Ascending aorta (tissue), 2 donors: ENCODE results near the gene EYA4. TPM values are rescaled to one million over a fixed set of nuclear protein-coding genes. Genes with fewer than 3 reads are reported as not detected.

Experiments used
- DNase-seq, 2 donors: peaks; one replicate each; pipeline ENCODE4 v3.0.0-alpha.2; 2019; ENCODE audit warnings: low spot score in 2 of 2
- H3K27ac ChIP-seq, 2 donors: fragments of 200-600 bp; sonication (generic); one replicate each; pipeline ENCODE4 v1.5.1; 2016 to 2017; ENCODE audit warnings: mild to moderate bottlenecking in 1 of 2
- H3K27me3 ChIP-seq: fragments of 200-600 bp; sonication (generic); one replicate; pipeline ENCODE4 v1.5.1; 2017
- H3K36me3 ChIP-seq, 2 donors: fragments of 200-600 bp; sonication (generic); one replicate each; pipeline ENCODE4 v1.5.1; 2016
- H3K4me1 ChIP-seq, 2 donors: fragments of 200-600 bp; sonication (generic); one replicate each; pipeline ENCODE4 v1.5.1; 2016 to 2017; ENCODE audit warnings: mild to moderate bottlenecking in 1 of 2
- H3K4me3 ChIP-seq, 2 donors: fragments of 200-600 bp; sonication (generic); one replicate each; pipeline ENCODE4 v1.5.1; 2016 to 2017; ENCODE audit warnings: mild to moderate bottlenecking in 1 of 2
- H3K9me3 ChIP-seq, 2 donors: fragments of 200-600 bp; sonication (generic); one replicate each; pipeline ENCODE4 v1.5.1; 2016
- CTCF ChIP-seq, 3 experiments: fragments of 200-600 bp in 2 of 3; fragments of 450-650 bp in 1 of 3; sonication (generic) in 2 of 3; IDR thresholded peaks; one replicate each; pipeline ENCODE4 v1.5.1; 2016 to 2019; ENCODE audit warnings: antibody characterized with exemption in 3 of 3, mild to moderate bottlenecking in 1 of 3, moderate library complexity in 1 of 3
- intact Hi-C: fragments of 100-400 bp; cut with DNase I; formaldehyde crosslinking; loops from one replicate; pipeline ENCODE4 v1.15.1; 2023
- total RNA-seq: library from RNA; depleted of rRNA; stranded (reverse); fragments of >200 nt; gene quantifications from one replicate; pipeline ENCODE4 v1.1.0, GENCODE V29; 2016

Gene EYA4
- total RNA-seq, 1 donor from 2014 or later = 6.2 TPM

DNA sequence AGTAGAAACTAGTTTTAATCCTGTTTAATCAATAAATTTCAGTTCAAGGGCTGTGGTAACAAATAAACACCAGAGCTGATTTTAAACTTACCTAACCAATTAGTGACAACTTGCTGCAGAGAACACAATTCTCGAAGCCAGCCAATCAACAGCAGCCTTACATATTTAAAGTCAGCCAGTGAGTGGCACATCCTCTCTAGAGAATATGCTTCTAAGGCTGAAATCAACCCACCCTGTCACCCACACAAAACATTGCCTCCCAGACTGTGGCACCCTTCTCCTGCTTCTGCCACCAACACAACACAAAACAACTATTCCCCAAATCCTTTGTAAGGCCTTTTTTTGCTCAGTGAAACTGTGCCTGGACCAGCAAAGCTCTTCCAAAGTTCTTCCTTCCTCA lies 306.0 kb downstream of the EYA4 start:
- H3K4me1 ChIP-seq = peaks cover 0 to 4% of the 10 kb centered on the region in 2 donors

DNA sequence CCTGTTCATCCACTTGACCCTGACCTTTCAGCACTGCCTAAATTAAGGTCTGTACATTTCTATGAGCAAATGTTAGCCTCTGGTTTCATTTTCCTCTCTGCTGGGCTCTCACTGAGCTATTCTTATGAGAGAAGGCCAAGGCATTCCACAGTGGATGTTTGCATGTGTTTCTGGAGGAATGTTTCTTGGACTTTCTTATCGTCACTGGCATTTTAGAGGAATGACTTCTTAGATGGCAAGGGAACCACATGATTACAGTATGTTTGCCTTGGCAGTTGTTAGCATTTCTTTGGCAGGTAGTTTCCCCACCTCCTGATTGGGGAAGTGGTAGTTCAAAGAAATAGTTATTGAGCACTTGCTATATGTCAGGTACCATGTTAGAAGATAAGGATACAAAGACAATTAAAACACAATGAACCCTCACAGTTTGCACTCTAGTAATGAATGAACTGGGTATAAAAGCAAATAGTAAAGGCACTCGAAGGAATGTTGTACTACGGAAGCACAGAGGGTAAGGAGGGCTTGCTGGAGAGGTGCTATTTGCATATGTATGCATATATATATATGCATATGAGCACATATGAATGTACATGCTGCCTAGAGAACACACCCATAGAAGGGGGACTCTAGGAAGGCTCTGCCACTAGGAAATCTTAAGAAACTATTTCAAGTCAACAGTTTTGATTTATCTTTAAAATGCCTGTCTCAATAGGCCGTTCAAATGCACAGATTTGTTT lies 307.4 kb downstream of the EYA4 start:
- Histone ChIP-seq H3K27ac (peak overlapping the region; percentile 29 to 57), H3K27me3 (no peaks in the 10 kb centered on the region), H3K9me3 (no peaks in the 10 kb centered on the region), H3K4me3 (no peak overlapping the region), H3K4me1 (peaks cover 0 to 4% of the 10 kb centered on the region in 2 donors), H3K36me3 (no peaks in the 10 kb centered on the region)
- intact Hi-C loops = no loop called here
- no peak for DNase-seq
- no peak for TF ChIP-seq CTCF (IDR thresholded peaks at IDR 0.05)

More for the DNA sequence above, 306.0 kb downstream of the EYA4 start:
- TF ChIP-seq CTCF (IDR thresholded peaks at IDR 0.05) = no peak
- intact Hi-C loops = no loop called here
- Histone ChIP-seq H3K27ac (no peak overlapping the region), H3K4me3 (no peak overlapping the region), H3K27me3 (no peaks in the 10 kb centered on the region), H3K9me3 (no peaks in the 10 kb centered on the region), H3K36me3 (no peaks in the 10 kb centered on the region)
- DNase-seq = no peak

- no peak for TF ChIP-seq CTCF (IDR thresholded peaks at IDR 0.05)
- no peak for DNase-seq
- Histone ChIP-seq H3K36me3 (no peaks in the 10 kb centered on the region), H3K4me3 (no peak overlapping the region), H3K27ac (no peak overlapping the region), H3K27me3 (no peaks in the 10 kb centered on the region), H3K9me3 (no peaks in the 10 kb centered on the region), H3K4me1 (peaks cover 0 to 4% of the 10 kb centered on the region in 2 donors)
- intact Hi-C loops = no loop called here
Observed at GRCh38 chr6:133549371-133549801, 308.2 kb downstream of the EYA4 start.

GRCh38 chr6:133550026-133550425 lies 308.9 kb downstream of the EYA4 start:
- TF ChIP-seq CTCF (IDR thresholded peaks at IDR 0.05) = no peak
- intact Hi-C loops = loop anchor here (5.0 kb wide), 1 partner anchor 588 kb away; no protein-coding TSS in a partner anchor
- DNase-seq = no peak
- peaks cover 0 to 4% of the 10 kb centered on the region in 2 donors for H3K4me1 ChIP-seq
- no peaks in the 10 kb centered on the region for H3K36me3 ChIP-seq
- H3K9me3 ChIP-seq = no peaks in the 10 kb centered on the region
- H3K4me3 ChIP-seq = no peak overlapping the region
- H3K27me3 ChIP-seq = no peaks in the 10 kb centered on the region
- no peak overlapping the region for H3K27ac ChIP-seq

DNA sequence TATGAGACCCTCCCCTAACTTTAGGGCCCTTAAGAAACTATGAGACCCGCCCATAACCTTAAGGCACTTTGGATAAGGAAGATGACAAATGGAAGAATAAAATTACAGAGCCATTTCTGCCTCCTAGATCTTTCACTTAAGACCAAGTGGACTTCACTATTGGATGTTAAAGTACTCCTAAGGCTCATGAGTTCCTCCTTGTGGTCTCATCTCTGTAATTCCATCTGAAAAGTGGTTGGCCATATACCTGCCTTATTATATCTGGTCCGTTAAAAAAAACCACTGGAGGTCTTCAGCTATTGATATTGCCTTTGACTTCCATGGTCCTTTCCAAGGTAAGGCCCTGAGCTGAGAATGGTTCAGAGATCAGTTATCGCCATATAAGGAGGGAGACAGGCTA lies 310.3 kb downstream of the EYA4 start:
- Histone ChIP-seq H3K36me3 (no peaks in the 10 kb centered on the region), H3K4me3 (no peak overlapping the region), H3K27me3 (no peaks in the 10 kb centered on the region), H3K9me3 (no peaks in the 10 kb centered on the region), H3K4me1 (peaks cover 0 to 4% of the 10 kb centered on the region in 2 donors), H3K27ac (peak overlapping the region; percentile 8 to 16)
- TF ChIP-seq CTCF (IDR thresholded peaks at IDR 0.05) = no peak
- intact Hi-C loops = loop anchor here (5.0 kb wide), 1 partner anchor 589 kb away; no protein-coding TSS in a partner anchor
- DNase-seq = no peak
